Measurements from ENCODE around the gene SETX.

The SETX gene

GRCh38 chr9:132328580-132328979 lies 26.2 kb downstream of the SETX start:
- TF ChIP-seq, protein P1, sequence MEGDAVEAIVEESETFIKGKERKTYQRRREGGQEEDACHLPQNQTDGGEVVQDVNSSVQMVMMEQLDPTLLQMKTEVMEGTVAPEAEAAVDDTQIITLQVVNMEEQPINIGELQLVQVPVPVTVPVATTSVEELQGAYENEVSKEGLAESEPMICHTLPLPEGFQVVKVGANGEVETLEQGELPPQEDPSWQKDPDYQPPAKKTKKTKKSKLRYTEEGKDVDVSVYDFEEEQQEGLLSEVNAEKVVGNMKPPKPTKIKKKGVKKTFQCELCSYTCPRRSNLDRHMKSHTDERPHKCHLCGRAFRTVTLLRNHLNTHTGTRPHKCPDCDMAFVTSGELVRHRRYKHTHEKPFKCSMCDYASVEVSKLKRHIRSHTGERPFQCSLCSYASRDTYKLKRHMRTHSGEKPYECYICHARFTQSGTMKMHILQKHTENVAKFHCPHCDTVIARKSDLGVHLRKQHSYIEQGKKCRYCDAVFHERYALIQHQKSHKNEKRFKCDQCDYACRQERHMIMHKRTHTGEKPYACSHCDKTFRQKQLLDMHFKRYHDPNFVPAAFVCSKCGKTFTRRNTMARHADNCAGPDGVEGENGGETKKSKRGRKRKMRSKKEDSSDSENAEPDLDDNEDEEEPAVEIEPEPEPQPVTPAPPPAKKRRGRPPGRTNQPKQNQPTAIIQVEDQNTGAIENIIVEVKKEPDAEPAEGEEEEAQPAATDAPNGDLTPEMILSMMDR (IDR thresholded peaks at IDR 0.05; ENCODE audit: low read length), result no peak
- no peak for TF ChIP-seq EZH2 (IDR thresholded peaks at IDR 0.05; ENCODE audit: borderline replicate concordance, low read length)
- no peak overlapping the region for H3K4me3 ChIP-seq (ENCODE audit: low read depth, low read length, poor library complexity, severe bottlenecking)
- no peaks in the 10 kb centered on the region for H4K20me1 ChIP-seq (ENCODE audit: insufficient read depth, low read length)
- H3K79me2 ChIP-seq (ENCODE audit: insufficient read depth, low read length), result no peaks in the 10 kb centered on the region
- H3K27ac ChIP-seq (ENCODE audit: low read depth, low read length, poor library complexity, severe bottlenecking), result no peak overlapping the region
- H3K9me2 ChIP-seq (ENCODE audit: low read depth, low read length), result no peaks in the 10 kb centered on the region
- H3K9me3 ChIP-seq (ENCODE audit: low read length), result no peaks in the 10 kb centered on the region
- H3K9ac ChIP-seq (ENCODE audit: low read length), result no peak overlapping the region
- no peak overlapping the region for H2AFZ ChIP-seq (ENCODE audit: low read length)
- H3K4me2 ChIP-seq (ENCODE audit: low read length), result no peak overlapping the region
- H3K27me3 ChIP-seq (ENCODE audit: insufficient read depth, low read length), result no peaks in the 10 kb centered on the region
- no peaks in the 10 kb centered on the region for H3K4me1 ChIP-seq (ENCODE audit: insufficient read depth, low read length, severe bottlenecking)
- H3K36me3 ChIP-seq (ENCODE audit: insufficient read depth, low read length), result peaks cover 92% of the 10 kb centered on the region
- H3F3A ChIP-seq (ENCODE audit: insufficient read depth, low read length), result no peaks in the 10 kb centered on the region

DNA sequence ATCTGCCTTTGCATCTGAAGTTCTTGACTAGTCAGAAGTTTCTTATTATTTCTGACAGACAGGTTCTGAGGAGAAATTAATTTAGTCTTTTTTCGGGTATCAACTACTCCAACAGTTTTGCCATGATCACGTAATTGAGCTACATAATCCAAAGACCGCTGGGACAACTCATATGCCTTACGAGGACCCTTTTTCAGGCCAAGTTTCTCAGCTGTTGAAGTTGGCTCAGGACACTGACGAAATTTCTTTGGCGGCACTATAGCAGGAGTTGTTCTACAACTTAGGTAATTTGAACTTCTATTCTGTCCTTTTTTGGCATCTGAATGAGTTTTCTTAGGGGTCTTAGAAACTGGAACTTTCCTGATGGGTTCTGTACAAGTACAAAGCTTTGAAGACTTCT lies 27.2 kb downstream of the SETX start:
- no peak overlapping the region for H3K4me2 ChIP-seq (ENCODE audit: low read length)
- H3K36me3 ChIP-seq (ENCODE audit: insufficient read depth, low read length), result peaks cover 95% of the 10 kb centered on the region
- no peaks in the 10 kb centered on the region for H3K9me2 ChIP-seq (ENCODE audit: low read depth, low read length)
- TF ChIP-seq, protein P1 (IDR thresholded peaks at IDR 0.05; ENCODE audit: low read length), result no peak
- TF ChIP-seq EZH2 (IDR thresholded peaks at IDR 0.05; ENCODE audit: borderline replicate concordance, low read length), result no peak
- H3K4me3 ChIP-seq (ENCODE audit: low read depth, low read length, poor library complexity, severe bottlenecking), result no peak overlapping the region
- H3K27me3 ChIP-seq (ENCODE audit: insufficient read depth, low read length), result no peaks in the 10 kb centered on the region
- H3K4me1 ChIP-seq (ENCODE audit: insufficient read depth, low read length, severe bottlenecking), result no peaks in the 10 kb centered on the region
- no peak overlapping the region for H3K27ac ChIP-seq (ENCODE audit: low read depth, low read length, poor library complexity, severe bottlenecking)
- H3K79me2 ChIP-seq (ENCODE audit: insufficient read depth, low read length), result no peaks in the 10 kb centered on the region
- H2AFZ ChIP-seq (ENCODE audit: low read length), result no peak overlapping the region
- H3K9me3 ChIP-seq (ENCODE audit: low read length), result no peaks in the 10 kb centered on the region
- no peaks in the 10 kb centered on the region for H4K20me1 ChIP-seq (ENCODE audit: insufficient read depth, low read length)
- no peaks in the 10 kb centered on the region for H3F3A ChIP-seq (ENCODE audit: insufficient read depth, low read length)
- H3K9ac ChIP-seq (ENCODE audit: low read length), result no peak overlapping the region

DNA sequence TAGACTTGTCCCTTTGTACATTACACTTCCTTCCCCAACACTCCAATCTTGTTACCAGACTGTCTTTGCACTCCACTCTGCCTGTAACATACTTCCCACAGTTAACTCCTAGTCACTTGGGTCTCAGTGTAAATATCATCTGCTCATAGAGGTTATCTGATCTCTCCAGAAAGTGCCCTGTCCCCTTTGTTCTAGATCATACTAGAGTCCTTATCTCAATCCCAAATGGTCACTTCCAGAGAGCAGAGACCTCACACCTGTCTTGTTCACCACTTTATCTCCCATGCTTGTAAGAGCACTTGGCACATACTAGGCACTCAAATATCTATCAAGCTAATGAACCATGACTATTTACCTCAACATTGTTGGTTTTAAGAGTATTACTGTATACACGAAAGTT lies 30.4 kb downstream of the SETX start:
- H3K36me3 ChIP-seq (ENCODE audit: insufficient read depth, low read length), result peaks cover 85% of the 10 kb centered on the region

More for the DNA sequence above, 30.4 kb downstream of the SETX start:
- Histone ChIP-seq H3K27ac (ENCODE audit: low read depth, low read length, poor library complexity, severe bottlenecking) (no peak overlapping the region), H3K4me2 (ENCODE audit: low read length) (no peak overlapping the region), H3K9ac (ENCODE audit: low read length) (no peak overlapping the region), H3K27me3 (ENCODE audit: insufficient read depth, low read length) (no peaks in the 10 kb centered on the region), H2AFZ (ENCODE audit: low read length) (no peak overlapping the region), H3F3A (ENCODE audit: insufficient read depth, low read length) (no peaks in the 10 kb centered on the region), H3K4me1 (ENCODE audit: insufficient read depth, low read length, severe bottlenecking) (no peaks in the 10 kb centered on the region), H3K9me2 (ENCODE audit: low read depth, low read length) (no peaks in the 10 kb centered on the region), H3K79me2 (ENCODE audit: insufficient read depth, low read length) (no peaks in the 10 kb centered on the region; the same call in 1 of the 2 replicates), H3K9me3 (ENCODE audit: low read length) (no peaks in the 10 kb centered on the region), H3K4me3 (ENCODE audit: low read depth, low read length, poor library complexity, severe bottlenecking) (no peak overlapping the region), H4K20me1 (ENCODE audit: insufficient read depth, low read length) (no peaks in the 10 kb centered on the region)
- no peak for TF ChIP-seq EZH2 (IDR thresholded peaks at IDR 0.05; ENCODE audit: borderline replicate concordance, low read length)
- TF ChIP-seq, protein P1 (IDR thresholded peaks at IDR 0.05; ENCODE audit: low read length), result no peak
